Erythroblast (primary cell): ENCODE data around the gene SPINK4.

Experiments
- GATA1 ChIP-seq: IDR thresholded peaks from 2 replicates; pipeline ENCODE4 v1.6.1; 2011; ENCODE audit warnings: low read depth, mild to moderate bottlenecking, control low read depth, low read length, moderate library complexity
- POLR2A ChIP-seq: IDR thresholded peaks from 2 replicates; pipeline ENCODE4 v1.6.1; 2011; ENCODE audit warnings: mild to moderate bottlenecking, low read length

DNA sequence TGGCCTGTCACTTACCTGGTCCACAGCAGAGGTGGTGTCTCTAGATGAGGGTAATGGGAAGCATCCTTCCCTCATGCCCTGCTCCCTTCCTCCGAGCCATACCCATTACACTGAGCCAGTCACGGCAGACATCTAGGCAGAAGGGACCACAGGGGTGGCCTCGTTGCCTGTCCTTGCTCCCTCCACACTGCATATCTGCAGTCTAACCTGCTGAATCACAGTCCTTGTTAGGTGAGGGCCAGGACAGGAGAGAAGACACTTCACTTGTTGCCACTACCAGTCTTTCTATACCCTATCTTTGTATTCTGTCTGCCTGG, 18.4 kb upstream of the SPINK4 start:
- no peak for TF ChIP-seq POLR2A
- no peak for TF ChIP-seq GATA1
